ENCODE data around the gene TMEM202.

DNA sequence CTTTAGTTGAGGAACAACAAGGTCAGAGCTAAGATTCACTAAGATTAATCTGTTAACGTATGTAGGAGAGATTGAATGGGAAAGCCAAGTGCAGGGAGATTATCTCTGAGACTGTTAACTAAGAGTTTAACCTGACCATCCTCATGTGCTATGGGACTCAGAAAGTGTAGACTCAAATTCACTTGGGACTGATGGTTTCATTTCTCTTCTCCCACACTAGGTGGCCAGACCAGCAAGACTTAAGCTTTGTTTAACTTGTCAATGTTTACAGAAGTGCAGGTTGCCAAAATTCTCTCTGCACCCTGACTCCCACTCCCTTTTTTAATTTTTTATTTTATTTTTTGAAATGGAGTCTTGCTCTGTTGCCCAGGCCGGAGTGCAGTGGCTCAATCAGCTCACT is 16.0 kb upstream of the TMEM202 start:
- TF ChIP-seq TAF1 (IDR thresholded peaks at IDR 0.05; ENCODE audit: low read depth) (no peak), CEBPB (IDR thresholded peaks at IDR 0.05) (no peak), EP300 (IDR thresholded peaks at IDR 0.05; ENCODE audit: borderline replicate concordance) (no peak), ZBTB7A (IDR thresholded peaks at IDR 0.05; ENCODE audit: low read depth) (no peak), YY1 (IDR thresholded peaks at IDR 0.05; ENCODE audit: low read depth) (no peak), RAD21 (IDR thresholded peaks at IDR 0.05; ENCODE audit: low read depth) (no peak), NFIC (IDR thresholded peaks at IDR 0.05) (no peak)
- TF ChIP-seq, protein P1, sequence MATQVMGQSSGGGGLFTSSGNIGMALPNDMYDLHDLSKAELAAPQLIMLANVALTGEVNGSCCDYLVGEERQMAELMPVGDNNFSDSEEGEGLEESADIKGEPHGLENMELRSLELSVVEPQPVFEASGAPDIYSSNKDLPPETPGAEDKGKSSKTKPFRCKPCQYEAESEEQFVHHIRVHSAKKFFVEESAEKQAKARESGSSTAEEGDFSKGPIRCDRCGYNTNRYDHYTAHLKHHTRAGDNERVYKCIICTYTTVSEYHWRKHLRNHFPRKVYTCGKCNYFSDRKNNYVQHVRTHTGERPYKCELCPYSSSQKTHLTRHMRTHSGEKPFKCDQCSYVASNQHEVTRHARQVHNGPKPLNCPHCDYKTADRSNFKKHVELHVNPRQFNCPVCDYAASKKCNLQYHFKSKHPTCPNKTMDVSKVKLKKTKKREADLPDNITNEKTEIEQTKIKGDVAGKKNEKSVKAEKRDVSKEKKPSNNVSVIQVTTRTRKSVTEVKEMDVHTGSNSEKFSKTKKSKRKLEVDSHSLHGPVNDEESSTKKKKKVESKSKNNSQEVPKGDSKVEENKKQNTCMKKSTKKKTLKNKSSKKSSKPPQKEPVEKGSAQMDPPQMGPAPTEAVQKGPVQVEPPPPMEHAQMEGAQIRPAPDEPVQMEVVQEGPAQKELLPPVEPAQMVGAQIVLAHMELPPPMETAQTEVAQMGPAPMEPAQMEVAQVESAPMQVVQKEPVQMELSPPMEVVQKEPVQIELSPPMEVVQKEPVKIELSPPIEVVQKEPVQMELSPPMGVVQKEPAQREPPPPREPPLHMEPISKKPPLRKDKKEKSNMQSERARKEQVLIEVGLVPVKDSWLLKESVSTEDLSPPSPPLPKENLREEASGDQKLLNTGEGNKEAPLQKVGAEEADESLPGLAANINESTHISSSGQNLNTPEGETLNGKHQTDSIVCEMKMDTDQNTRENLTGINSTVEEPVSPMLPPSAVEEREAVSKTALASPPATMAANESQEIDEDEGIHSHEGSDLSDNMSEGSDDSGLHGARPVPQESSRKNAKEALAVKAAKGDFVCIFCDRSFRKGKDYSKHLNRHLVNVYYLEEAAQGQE (IDR thresholded peaks at IDR 0.05; ENCODE audit: low read depth): no peak
- TF ChIP-seq, protein P2, sequence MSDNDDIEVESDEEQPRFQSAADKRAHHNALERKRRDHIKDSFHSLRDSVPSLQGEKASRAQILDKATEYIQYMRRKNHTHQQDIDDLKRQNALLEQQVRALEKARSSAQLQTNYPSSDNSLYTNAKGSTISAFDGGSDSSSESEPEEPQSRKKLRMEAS (IDR thresholded peaks at IDR 0.05): no peak
